ENCODE results near the gene SYT9.
"Not testable (repeated sequence)": the region's sequence is repeated elsewhere in the genome, so short reads cannot be mapped to it uniquely, and the experiment has no call there.

The SYT9 gene

GRCh38 chr11:7513234-7514098, 261.8 kb downstream of the SYT9 start, which contains the start of gene PPFIBP2:
PPFIBP2 (plus strand) TSS chr11:7513999; CDS start chr11:7549476, 35,477 bp downstream.
- peak; percentile 65 for DNase-seq

- no peak for DNase-seq
Measured at GRCh38 chr11:7514099-7514591, 262.4 kb downstream of the SYT9 start.

- no peak for DNase-seq
Measured at GRCh38 chr11:7515447-7515886, 263.8 kb downstream of the SYT9 start.

- no peak for DNase-seq
Measured at GRCh38 chr11:7516475-7516874, 264.8 kb downstream of the SYT9 start.

GRCh38 chr11:7517743-7518142, 266.0 kb downstream of the SYT9 start:
- DNase-seq = not testable (repeated sequence)
